Measurements from ENCODE around the gene KANSL1.

DNA sequence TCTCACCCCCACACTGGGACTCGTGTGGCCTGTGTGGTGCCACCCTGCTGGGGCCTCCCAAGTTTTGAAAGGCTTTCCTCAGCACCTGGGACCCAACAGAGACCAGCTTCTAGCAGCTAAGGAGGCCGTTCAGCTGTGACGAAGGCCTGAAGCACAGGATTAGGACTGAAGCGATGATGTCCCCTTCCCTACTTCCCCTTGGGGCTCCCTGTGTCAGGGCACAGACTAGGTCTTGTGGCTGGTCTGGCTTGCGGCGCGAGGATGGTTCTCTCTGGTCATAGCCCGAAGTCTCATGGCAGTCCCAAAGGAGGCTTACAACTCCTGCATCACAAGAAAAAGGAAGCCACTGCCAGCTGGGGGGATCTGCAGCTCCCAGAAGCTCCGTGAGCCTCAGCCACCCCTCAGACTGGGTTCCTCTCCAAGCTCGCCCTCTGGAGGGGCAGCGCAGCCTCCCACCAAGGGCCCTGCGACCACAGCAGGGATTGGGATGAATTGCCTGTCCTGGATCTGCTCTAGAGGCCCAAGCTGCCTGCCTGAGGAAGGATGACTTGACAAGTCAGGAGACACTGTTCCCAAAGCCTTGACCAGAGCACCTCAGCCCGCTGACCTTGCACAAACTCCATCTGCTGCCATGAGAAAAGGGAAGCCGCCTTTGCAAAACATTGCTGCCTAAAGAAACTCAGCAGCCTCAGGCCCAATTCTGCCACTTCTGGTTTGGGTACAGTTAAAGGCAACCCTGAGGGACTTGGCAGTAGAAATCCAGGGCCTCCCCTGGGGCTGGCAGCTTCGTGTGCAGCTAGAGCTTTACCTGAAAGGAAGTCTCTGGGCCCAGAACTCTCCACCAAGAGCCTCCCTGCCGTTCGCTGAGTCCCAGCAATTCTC is 166.8 kb downstream of the KANSL1 start:
- TF ChIP-seq EZH2 (IDR thresholded peaks at IDR 0.05; ENCODE audit: low read depth, unreplicated experiment) = no peak
- TF ChIP-seq, protein P1, sequence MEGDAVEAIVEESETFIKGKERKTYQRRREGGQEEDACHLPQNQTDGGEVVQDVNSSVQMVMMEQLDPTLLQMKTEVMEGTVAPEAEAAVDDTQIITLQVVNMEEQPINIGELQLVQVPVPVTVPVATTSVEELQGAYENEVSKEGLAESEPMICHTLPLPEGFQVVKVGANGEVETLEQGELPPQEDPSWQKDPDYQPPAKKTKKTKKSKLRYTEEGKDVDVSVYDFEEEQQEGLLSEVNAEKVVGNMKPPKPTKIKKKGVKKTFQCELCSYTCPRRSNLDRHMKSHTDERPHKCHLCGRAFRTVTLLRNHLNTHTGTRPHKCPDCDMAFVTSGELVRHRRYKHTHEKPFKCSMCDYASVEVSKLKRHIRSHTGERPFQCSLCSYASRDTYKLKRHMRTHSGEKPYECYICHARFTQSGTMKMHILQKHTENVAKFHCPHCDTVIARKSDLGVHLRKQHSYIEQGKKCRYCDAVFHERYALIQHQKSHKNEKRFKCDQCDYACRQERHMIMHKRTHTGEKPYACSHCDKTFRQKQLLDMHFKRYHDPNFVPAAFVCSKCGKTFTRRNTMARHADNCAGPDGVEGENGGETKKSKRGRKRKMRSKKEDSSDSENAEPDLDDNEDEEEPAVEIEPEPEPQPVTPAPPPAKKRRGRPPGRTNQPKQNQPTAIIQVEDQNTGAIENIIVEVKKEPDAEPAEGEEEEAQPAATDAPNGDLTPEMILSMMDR (conservative IDR thresholded peaks at IDR 0.05; ENCODE audit: low read depth in 2 of 2) = peak; percentile 19 to 40; a peak in 2 of 4 replicates
- TF ChIP-seq NANOG (IDR thresholded peaks at IDR 0.05; ENCODE audit: borderline replicate concordance) = no peak
- no peak for TF ChIP-seq POLR2AphosphoS5 (IDR thresholded peaks at IDR 0.05; ENCODE audit: low read depth)
